Left ventricle myocardium inferior (tissue), 1 donor: ENCODE results near the gene TMEM273. TPM values are rescaled to one million over a fixed set of nuclear protein-coding genes. Genes with fewer than 3 reads are reported as not detected.

Experiments used
- DNase-seq: peaks from one replicate; pipeline ENCODE4 v3.0.0-alpha.2; 2020
- H3K27ac ChIP-seq: fragments of 200-600 bp; replicated peaks from 2 replicates; pipeline ENCODE4 v1.8.0; 2021
- H3K27me3 ChIP-seq: fragments of 200-600 bp; 2 replicates; pipeline ENCODE4 v1.8.0; 2021; ENCODE audit warnings: low read depth
- H3K36me3 ChIP-seq: fragments of 200-600 bp; 2 replicates; pipeline ENCODE4 v1.8.0; 2021
- H3K4me1 ChIP-seq: fragments of 200-600 bp; 2 replicates; pipeline ENCODE4 v1.8.0; 2021
- H3K4me3 ChIP-seq: fragments of 200-600 bp; 2 replicates; pipeline ENCODE4 v1.8.0; 2021; ENCODE audit warnings: mild to moderate bottlenecking, moderate library complexity
- H3K9me3 ChIP-seq: fragments of 200-600 bp; replicated peaks from 2 replicates; pipeline ENCODE4 v1.8.0; 2021
- intact Hi-C: fragments of 100-400 bp; cut with micrococcal nuclease; formaldehyde crosslinking; loops from one replicate; pipeline ENCODE4 v1.11.0; 2022
- total RNA-seq: library from RNA; stranded (reverse); fragmentation: NEBNext Ultra II Directional; extraction: Animal tissue kit (Norgen Biotek cat#: 25700); gene quantifications from one replicate; pipeline ENCODE4 v1.2.1, GENCODE V29; 2021
- TF ChIP-seq, protein P1 (sequence below): fragments of 200-600 bp; IDR thresholded peaks from 2 replicates; pipeline ENCODE4 v1.8.0; 2021; ENCODE audit warnings: antibody characterized with exemption, mild to moderate bottlenecking, borderline replicate concordance
- donor health status: DM: no; HTN: yes; CAD: no; lungs with severe emphysema.

TMEM273 gene
- total RNA-seq, 1 donor from 2014 or later, result 29.0 TPM

DNA sequence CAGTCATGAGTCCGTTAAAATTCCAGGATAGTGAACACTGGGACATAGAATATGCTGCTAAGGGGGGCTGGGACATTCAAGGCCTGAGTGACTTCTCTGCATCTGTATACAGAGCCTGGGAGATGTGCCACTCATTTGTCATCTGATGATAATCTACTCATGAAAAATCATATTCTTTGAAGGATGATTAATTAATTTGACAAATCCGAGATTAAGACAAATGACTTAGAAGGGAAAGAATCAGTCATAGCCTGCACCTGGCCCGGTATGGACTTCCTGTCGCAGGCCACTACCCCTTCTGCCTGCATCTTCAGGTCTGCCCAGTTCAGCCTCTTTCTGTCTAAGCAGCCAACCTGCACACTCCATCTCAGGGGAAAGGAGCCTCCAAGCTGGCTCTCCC is 35.5 kb downstream of the TMEM273 start:
- H3K36me3 ChIP-seq, result peaks cover 7% of the 10 kb centered on the region
- H3K9me3 ChIP-seq, result peaks cover 6% of the 10 kb centered on the region
- no peak for DNase-seq
- intact Hi-C loops, result no loop called here
- no peak overlapping the region for H3K4me3 ChIP-seq
- no peak overlapping the region for H3K27ac ChIP-seq
- no peaks in the 10 kb centered on the region for H3K27me3 ChIP-seq
- TF ChIP-seq, protein P1, sequence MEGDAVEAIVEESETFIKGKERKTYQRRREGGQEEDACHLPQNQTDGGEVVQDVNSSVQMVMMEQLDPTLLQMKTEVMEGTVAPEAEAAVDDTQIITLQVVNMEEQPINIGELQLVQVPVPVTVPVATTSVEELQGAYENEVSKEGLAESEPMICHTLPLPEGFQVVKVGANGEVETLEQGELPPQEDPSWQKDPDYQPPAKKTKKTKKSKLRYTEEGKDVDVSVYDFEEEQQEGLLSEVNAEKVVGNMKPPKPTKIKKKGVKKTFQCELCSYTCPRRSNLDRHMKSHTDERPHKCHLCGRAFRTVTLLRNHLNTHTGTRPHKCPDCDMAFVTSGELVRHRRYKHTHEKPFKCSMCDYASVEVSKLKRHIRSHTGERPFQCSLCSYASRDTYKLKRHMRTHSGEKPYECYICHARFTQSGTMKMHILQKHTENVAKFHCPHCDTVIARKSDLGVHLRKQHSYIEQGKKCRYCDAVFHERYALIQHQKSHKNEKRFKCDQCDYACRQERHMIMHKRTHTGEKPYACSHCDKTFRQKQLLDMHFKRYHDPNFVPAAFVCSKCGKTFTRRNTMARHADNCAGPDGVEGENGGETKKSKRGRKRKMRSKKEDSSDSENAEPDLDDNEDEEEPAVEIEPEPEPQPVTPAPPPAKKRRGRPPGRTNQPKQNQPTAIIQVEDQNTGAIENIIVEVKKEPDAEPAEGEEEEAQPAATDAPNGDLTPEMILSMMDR, result no peak
- H3K4me1 ChIP-seq, result no peaks in the 10 kb centered on the region

DNA sequence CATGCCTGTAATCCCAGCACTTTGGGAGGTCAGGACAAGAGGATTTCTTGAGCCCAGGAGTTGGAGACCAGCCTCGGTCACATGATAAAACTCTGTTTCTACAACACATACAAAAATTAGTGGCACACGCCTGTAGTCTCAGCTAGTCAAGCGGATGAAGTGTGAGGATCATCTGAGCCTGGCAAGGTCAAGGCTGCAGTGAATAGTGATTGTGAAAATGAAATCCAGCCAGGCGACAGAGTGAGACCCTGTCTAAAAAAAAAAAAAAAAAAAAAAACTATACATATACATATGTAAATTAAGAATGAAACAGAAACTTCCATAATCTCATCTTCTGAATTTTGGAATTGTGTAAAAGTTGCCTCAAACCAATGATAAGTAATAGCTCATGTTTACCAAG is 36.2 kb downstream of the TMEM273 start:
- DNase-seq, result no peak
- no peak overlapping the region for H3K4me3 ChIP-seq
- no peaks in the 10 kb centered on the region for H3K4me1 ChIP-seq
- H3K36me3 ChIP-seq, result peaks cover 4% of the 10 kb centered on the region
- intact Hi-C loops, result no loop called here
- peaks cover 12% of the 10 kb centered on the region for H3K9me3 ChIP-seq
- no peaks in the 10 kb centered on the region for H3K27me3 ChIP-seq
- H3K27ac ChIP-seq, result no peak overlapping the region
- TF ChIP-seq, protein P1, result no peak

DNA sequence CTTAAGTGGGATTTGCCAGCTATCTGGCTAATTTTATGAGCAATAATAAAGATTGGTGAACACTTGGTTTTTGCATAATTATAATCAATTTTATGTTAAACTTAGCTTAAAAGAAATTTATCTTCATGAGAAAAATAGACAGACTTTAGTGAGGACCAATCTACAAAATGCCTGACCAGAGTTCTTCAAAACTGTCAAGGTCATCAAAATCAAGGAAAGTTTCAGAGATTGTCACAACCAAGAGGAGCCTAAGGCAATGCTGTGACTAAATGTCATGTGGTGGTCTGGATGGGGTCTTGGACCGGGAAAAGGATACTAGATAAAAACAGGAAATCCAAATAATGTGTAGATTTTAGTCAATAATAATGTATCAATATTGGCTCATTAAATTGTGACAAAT is 36.7 kb downstream of the TMEM273 start:
- no peaks in the 10 kb centered on the region for H3K36me3 ChIP-seq
- DNase-seq, result no peak
- TF ChIP-seq, protein P1, result no peak
- H3K4me3 ChIP-seq, result no peak overlapping the region
- H3K27ac ChIP-seq, result no peak overlapping the region
- H3K9me3 ChIP-seq, result peaks cover 14% of the 10 kb centered on the region
- no peaks in the 10 kb centered on the region for H3K4me1 ChIP-seq
- H3K27me3 ChIP-seq, result no peaks in the 10 kb centered on the region
- intact Hi-C loops, result no loop called here

DNA sequence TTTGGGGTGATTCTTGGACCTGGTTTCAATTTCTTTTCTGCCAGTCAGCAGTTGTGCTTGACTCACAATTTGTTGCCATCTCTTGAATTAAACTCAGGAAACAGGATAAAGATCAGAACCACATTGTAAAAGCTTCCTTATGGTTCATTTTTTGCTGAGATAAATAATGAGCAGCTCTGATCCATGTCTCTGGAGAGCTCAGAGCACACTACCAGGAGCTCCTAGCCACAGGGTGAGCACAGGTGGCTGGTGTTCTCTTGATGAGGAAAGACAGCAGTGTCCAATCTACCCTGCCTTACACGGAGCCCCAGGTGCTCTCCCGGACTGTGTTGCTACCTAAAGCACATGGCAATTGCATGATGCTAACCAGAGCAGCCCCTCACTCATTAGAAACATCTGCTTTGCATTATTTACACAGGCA is 37.2 kb downstream of the TMEM273 start:
- TF ChIP-seq, protein P1, result no peak

DNA sequence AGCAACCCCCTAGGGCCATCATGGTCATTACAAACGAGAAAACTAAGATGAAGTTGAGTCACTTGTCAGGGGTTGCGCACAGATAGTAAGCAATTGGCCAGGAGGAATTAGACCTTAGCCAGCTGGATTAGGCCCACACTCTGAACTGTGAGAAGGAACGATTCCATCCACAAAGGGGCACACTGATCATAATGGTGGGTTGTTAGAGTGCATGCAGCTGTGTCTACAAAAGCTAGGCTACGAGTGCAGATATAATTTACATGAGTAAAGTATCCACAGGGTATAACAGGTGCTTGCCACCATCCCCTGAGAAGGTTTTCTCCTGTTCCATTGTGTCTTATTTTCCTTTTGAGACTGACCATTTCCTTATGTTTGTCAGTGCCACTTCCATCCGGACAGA is 37.8 kb downstream of the TMEM273 start:
- Histone ChIP-seq H3K4me1 (no peaks in the 10 kb centered on the region), H3K9me3 (peaks cover 14% of the 10 kb centered on the region), H3K27me3 (no peaks in the 10 kb centered on the region), H3K27ac (no peak overlapping the region), H3K36me3 (no peaks in the 10 kb centered on the region), H3K4me3 (no peak overlapping the region)
- TF ChIP-seq, protein P1, result no peak
- intact Hi-C loops, result no loop called here
- no peak for DNase-seq

More for the DNA sequence above, 37.2 kb downstream of the TMEM273 start:
- Histone ChIP-seq H3K4me3 (no peak overlapping the region), H3K27ac (no peak overlapping the region), H3K4me1 (no peaks in the 10 kb centered on the region), H3K9me3 (peaks cover 14% of the 10 kb centered on the region), H3K27me3 (no peaks in the 10 kb centered on the region), H3K36me3 (no peaks in the 10 kb centered on the region)
- no peak for DNase-seq
- intact Hi-C loops, result no loop called here

DNA sequence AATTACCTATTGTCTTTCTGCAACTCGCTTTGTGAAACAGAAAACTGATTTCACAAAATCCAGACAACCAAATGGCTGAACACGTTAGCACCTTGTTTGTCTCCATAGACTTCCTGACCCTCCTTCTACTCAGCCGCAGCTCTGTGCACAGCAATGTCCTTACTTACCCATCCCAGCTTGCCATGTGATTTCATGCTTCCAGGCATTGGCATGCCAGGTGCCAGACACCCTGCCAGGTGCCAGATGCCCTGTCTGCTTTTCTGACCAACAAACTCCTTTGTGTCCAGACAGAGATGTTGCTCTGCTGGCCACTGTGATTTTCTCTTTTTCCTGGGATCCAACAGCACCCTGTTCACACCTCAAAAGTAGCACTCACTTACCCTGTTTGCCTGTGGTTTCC is 38.3 kb downstream of the TMEM273 start:
- intact Hi-C loops, result no loop called here
- H3K9me3 ChIP-seq, result peaks cover 14% of the 10 kb centered on the region
- H3K4me1 ChIP-seq, result no peaks in the 10 kb centered on the region
- H3K36me3 ChIP-seq, result no peaks in the 10 kb centered on the region
- TF ChIP-seq, protein P1, result no peak
- H3K27me3 ChIP-seq, result no peaks in the 10 kb centered on the region
- DNase-seq, result no peak
- H3K27ac ChIP-seq, result no peak overlapping the region
- H3K4me3 ChIP-seq, result no peak overlapping the region
